GF-D8 (cell line): ENCODE measurements around the gene SNTG2.
"Not testable (repeated sequence)": the region's sequence is repeated elsewhere in the genome, so short reads cannot be mapped to it uniquely, and the experiment has no call there.

Source experiments
- DNase-seq: peaks from one replicate; lab custom pipeline; 2025; lab: John Stamatoyannopoulos, UW

Gene SNTG2

DNA sequence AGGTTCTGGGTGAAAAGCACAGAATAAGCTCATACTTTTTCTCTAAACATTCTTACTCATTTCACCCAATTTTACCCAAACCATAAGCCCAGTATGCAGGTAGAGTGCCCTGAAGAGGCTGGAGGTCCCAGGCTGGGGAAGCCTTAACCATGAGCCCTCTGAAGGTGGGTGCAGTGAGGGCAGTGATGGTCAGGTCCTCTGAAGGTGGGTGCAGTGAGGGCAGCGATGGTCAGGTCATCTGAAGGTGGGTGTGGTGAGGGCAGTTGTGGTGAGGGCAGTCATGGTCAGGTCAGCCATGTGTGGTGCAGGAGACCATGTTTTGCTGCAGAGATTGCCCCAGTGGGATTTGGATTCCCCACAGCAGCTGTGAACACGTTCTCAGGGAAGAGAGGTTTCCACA is 148.8 kb downstream of the SNTG2 start:
- no peak for DNase-seq

DNA sequence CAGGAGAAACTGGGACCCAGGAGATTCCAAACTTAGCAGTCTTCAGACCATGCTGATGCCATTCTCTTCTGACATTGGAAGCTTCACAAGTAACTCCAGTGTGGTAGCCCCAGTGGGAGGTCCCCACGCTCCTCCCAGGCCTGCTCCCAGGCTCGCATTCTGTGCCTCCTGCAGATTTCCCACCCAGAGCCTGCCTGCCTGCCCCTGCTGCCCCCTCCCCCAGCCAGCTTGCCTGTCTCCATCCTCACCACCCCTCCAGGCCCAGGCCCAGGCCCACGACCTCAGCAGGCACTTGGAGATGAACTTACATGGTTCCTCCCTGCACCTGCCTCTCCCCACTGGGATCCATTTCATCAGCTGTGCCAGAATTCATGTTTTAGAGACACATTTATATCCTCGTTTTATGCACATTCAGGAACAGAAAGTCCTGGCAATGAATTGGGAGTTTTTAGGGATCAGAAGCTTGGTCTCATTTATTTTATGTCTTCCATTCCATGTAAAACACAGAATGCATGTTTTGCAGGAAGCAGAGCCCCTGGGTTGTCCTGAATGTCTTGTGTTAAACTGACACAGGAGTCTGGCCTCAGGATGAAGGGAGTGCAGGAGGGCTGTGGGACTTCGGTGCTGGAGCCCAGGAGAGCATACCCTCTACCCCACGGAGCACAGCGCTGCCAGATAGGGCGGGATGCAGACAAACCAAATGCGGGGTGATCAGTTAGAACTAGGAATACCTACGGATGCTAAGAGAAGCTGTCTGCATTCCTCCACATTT is 150.5 kb downstream of the SNTG2 start:
- no peak for DNase-seq

DNA sequence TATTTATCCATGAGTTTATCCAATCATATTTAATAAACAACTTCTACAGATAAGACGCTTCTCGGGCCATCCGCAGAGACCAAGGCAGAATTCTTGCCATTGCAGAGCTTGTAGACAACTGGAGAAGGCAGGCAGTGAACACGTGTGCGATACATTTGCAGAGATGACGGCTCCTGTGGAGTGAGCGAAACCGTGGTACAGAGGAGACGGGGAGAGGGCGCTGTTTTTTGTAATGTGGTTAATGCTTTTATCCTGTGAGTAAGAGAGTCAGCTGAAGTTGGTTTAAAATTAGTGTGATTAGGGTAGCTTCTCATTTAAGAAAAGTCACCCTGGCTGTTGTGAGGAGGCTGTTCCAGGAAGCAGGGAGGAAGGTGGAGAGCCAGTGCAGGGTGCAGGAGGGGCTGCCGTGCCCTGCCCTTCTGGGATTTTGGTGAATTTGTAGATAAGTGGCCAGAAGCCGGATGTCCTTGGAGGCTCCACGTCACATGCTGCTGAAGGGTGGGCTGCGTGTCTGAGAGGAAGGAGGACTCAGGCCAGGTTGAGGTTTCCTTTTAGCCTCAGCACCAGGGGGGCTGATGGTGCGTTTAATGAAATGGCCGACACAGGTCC is 151.4 kb downstream of the SNTG2 start:
- DNase-seq, result no peak

DNA sequence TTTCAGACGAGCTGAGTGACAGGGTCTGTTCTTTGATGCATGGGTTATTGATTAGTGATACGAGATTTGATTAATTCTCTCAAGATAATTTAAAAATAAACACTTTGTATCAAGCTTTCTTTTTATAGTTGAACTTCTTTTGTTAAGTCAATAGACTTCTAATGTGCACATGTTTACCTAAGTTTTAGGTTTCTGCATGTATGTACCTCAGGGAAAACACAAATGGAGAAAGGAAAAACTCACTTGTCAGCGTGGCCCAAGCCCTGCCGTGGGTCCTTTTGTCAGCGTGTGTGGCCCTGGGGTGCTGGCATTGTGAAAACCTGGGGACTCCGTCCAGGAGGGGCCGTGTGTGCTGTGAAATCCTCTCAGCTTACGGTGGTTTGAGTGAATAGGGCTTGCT is 153.7 kb downstream of the SNTG2 start:
- DNase-seq, result no peak

DNA sequence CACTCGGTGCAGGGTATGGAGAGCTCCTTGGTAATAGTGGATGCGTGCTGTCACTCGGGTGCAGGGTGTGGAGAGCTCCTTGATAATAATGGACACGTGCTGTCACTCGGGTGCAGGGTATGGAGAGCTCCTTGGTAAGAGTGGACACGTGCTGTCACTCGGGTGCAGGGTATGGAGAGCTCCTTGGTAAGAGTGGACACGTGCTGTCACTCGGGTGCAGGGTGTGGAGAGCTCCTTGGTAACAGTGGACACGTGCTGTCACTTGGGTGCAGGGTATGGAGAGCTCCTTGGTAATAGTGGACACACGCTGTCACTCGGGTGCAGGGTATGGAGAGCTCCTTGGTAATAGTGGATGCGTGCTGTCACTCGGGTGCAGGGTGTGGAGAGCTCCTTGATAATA is 155.7 kb downstream of the SNTG2 start:
- not testable (repeated sequence) for DNase-seq

GRCh38 chr2:1115843-1116539 is 165.3 kb downstream of the SNTG2 start:
- DNase-seq, result no peak

DNA sequence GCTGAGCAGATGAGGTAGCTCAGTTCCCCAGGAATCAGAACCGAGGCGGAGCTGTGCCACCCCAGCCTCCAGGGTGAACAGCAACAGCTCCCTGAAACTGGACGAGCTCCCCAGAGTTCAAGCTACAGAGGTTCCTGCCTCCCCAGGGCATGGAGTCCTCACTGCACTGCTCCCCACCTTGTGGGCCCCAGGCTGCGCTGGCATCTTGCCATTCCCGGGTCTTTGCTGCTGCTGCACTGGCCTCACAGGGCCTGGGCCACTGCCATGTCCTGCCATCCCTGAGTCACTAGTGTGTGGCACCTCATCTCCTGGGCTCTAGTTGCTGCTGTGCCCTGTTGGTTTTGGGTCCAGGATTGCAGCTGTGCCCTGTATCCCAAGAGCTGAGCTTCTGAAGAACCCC is 166.9 kb downstream of the SNTG2 start:
- no peak for DNase-seq

DNA sequence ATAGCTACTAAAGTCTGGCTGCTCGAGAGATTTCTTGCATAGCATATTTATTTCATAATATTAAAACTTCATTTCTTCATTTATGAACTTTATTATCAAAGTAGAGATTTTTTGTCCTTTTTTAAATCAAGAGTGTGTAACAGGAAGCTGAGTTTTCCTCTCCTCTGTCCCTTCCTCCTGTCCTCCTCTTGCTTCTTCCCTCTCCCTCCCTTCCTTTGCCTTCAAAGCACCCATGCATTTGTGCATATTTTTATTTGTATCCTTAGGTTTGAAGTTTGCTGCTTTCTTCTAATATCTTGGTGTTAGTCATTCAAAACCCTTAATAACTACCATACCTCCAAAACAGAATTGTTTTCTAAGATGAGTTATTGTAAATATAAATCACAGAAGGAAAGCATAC is 174.6 kb downstream of the SNTG2 start:
- DNase-seq, result no peak

DNA sequence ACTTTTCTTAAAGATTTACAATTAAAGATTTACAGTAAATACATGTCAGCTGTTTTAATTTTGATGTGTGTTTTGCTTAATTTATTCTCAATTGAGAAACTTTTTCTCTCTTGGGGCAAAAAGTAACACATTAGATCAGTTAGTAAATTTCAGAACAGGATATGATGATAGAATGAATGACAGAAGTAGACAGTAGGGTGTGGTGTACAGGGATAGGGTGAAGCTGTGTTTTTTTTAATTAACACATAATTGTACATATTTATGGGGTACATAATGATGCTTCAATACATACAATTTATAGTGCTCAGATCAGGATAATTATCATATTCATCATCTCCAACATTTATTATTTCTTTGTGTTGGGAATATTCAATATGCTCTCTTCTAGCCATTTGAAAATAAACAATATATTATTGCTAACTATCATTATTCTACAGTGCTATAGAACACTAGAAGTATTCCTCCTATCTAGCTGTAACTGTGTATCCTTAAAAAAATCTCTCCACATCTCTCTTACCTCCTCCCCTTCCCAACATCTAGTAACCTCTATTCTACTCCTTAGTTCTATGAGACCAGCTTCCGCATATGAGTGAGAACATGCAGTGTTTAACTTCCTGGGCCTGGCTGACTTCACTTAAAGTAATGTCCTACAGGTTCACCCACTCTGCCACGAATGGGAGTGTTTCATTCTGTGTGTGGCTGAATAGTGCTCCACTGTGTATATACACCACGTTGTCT is 175.2 kb downstream of the SNTG2 start:
- no peak for DNase-seq

DNA sequence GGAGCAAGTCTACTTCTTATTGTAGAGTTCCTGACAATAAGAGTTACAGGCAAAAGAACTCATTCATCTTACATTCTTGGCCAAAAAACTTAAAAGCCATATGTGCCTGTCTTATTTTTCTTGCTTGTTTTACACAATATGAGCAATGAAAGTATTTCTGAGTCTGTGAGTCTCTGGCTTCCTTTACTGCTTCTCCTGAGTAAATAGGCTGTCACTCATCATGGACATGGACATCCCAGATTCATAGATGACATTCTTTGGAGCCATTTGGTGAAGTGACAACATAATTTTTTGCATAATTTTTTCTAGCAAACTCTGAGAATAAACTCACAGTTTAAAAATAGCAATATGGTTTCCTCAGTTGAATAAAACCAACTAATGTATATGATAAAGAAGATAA is 179.3 kb downstream of the SNTG2 start:
- DNase-seq, result no peak

DNA sequence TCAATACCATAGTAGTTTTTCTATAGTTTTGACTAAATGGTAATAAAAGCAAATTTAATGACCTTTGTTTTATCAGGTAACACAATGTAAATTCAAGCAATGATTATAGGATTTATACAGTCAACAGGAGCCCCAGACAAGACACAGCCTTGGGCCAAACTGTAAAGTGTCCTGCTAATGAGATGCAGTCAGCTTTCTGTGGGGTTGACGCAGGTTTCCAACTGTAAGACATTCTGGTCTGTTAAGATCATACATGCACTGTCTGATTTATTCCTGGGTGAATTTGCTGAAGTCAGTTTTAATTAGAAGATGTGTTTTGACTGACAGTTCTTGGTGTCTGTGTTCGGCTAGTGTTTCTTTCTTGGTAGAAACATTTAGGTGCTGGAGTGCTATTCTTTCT is 180.3 kb downstream of the SNTG2 start:
- no peak for DNase-seq

DNA sequence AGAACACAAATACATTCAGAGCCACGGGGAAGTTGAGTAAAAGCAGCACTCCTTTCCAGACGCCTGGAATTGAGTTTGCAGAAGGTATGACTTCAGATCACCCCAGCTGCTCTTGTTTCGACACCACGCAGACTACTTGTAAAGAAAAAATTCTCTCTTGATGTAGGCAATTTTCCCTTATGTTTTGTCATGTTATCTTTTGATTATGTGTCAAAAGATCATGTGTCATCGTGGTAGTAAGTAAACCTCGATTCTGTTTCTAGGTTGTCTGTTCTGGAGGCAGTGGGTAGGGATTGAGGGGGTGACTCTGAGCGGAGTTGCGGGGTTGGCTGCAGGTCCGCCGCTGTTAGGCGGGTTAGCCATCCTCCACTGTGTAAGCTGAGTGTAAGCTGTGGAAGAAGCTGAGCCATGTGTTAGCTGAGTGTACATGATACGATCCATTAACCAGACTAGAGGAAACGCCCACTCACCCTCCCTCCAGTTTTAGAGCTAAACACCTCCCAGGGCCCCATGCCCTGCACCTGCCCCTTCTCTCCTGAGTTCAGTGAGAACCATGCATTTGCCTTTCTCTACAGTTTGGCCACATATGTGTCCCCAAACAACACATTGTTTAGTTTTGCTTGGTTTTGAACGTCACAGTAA is 181.8 kb downstream of the SNTG2 start:
- no peak for DNase-seq

- not testable (repeated sequence) for DNase-seq
Measured at GRCh38 chr2:1133896-1134295, 183.2 kb downstream of the SNTG2 start.

DNA sequence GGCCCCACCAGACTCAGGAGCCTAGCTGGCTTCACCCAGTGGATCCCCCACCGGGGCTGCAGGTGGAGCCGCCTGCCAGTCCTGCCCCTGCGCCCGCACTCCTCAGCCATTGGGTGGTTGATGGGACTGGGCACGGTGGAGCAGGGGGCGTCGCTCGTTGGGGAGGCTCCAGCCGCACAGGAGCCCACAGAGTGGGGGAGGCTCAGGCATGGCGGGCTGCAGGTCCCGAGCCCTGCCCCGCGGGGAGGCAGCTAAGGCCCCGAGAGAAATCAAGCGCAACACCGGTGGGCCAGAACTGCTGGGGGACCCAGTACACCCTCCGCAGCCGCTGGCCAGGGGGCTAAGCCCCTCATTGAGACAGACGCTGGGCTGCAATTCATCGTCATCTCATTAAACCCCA is 184.0 kb downstream of the SNTG2 start:
- no peak for DNase-seq

- no peak for DNase-seq
Measured at GRCh38 chr2:1136067-1136466, 185.4 kb downstream of the SNTG2 start.

DNA sequence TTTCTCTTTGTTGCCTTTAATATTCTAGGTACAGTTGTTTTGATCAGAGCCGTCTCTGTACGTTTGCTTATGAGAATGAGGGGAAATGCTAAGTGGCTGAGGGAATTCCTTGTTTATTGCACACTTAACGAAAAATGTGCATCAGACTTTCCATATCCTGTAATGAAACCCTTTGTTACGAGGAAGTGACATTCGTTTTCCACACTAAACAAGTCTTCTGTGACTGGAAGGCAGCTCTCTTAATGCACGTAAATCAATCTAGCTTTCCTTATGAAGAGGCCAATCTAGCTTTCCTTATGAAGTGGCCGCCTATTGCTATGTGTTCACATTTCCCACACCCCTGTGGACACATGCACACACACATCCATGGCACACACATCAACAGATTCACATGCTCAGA is 186.2 kb downstream of the SNTG2 start:
- DNase-seq, result no peak

DNA sequence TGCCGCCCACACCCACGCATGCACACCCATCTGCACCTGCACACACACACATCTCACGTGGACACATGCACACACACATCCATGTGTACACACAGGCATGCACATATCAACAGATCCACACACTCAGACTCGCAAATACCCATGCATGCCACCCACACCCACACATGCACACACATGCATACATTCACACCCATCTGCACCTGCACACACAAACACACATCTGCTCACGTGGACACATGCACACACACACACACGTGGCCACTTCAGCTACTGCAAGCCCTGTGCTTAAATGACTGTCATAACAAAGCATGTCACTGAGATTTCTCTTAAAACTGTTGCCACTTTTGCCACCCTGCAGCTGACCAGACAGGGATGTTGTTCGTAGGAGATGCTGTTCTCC is 186.6 kb downstream of the SNTG2 start:
- DNase-seq, result no peak

DNA sequence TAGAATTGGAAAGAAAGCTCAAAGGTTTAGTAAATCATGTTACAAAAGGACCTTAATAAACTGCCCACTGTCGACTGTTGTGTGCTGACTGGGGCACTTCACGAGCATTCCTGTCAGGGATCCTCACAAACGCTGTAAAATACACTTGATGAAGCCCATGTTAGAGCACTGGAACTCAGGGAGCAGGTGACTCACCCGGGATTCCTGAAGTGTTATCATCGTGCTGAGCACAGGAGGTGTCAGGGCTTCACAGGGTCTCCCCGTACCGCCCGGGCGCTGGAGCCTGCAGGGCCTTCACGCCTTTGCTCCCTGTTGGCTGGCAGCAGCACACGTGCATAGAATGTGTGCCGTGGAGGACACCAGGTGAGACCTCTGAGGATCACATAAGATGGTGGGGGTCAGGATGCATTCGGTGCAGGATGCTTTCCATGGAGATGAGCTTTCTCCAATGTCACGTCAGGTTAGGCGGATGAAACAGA is 187.3 kb downstream of the SNTG2 start:
- no peak for DNase-seq

GRCh38 chr2:1140389-1141003 is 189.8 kb downstream of the SNTG2 start:
- no peak for DNase-seq

DNA sequence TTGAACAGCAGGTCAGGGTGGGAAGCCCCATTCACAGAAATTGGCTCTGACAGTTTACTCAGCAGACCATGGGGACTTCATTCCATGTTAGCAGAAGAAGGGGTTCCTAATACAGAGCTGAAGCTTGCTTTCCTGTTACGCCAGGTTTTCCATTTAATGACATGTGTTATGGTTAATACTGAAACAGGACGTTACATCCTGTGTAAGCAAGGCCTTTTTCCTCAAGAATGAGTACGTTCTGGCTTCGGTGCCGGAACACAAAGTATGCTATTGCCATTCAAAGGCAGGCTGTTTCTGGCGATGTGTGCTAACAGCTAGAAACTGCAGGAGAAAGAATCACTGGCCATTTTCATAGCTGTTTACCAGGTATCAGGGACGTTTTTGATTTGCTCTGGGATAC is 190.4 kb downstream of the SNTG2 start:
- DNase-seq, result no peak

GRCh38 chr2:1143129-1143528 is 192.5 kb downstream of the SNTG2 start:
- no peak for DNase-seq
